ENCODE data around the gene COX15. TPM values are rescaled to one million over a fixed set of nuclear protein-coding genes. Genes with fewer than 3 reads are reported as not detected.

The COX15 gene
- 25.3 and 40.7 TPM in 2 replicates for total RNA-seq

DNA sequence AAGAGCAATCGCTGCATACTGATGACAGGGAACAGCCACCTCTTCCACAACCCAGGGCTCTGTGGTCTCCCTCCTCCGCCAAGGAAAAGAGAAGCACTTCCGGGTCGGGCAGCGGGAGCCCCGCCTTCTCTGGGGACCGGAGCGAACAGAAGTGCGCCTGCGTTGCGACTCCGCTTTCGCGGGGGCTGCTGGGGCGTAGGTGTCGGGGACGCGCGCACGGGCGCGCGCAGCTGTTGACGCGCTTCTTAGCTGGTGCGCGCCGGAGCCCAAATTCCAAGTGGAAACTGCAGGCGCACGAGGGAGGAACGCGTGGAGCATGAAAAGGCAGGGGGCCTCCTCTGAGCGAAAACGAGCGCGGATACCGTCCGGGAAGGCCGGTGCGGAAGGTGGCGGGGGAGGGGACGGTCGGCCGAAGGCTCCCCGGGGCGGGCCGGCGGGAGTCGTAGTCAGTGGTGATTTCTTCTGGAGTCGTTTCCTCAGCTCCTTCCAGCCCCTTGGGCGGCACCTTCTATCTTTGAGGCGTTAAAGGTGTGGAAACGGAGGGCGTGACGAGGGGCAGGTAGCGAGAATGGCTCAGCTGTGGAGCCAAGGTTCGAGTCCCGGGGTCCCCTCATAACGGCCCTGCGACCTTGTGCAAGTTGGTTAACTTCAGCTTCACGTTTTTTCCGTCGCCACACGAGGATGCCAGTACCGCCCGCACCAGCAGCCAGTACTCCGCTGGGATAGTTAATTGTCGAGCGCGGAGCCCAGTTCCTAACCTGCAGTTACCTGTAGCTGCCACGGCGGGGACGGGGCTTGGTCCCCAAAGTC is at the start of gene COX15, which contains the start of gene CUTC:
TSS of gene COX15 (minus strand) at position 95 of the 810 bp plus-strand sequence. CDS start at position 17, 78 bp downstream.
TSS of gene CUTC (plus strand) at position 202 of the 810 bp plus-strand sequence. CDS start at position 317, 115 bp downstream.

Other genes with a start within 250 kb of the COX15 start
- gene NKX2-3, start 199.2 kb downstream of the COX15 start, total RNA-seq: not detected in 2 replicates
- 12.4 and 13.5 TPM in 2 replicates for gene SLC25A28, start 111.7 kb downstream of the COX15 start, total RNA-seq
- 18.8 and 34.0 TPM in 2 replicates for gene ENTPD7, start 72.6 kb downstream of the COX15 start, total RNA-seq
- gene CUTC, start 107 bp upstream of the COX15 start, total RNA-seq: 14.7 TPM in 2 replicates
- 0.21 and 0.96 TPM in 2 replicates for gene ABCC2, start 50.5 kb upstream of the COX15 start, total RNA-seq

Measured in tracheal epithelial cell (primary cell).